GM18499 (cell line): Measurements from ENCODE around the gene KIF1B.
A peak's percentile ranks its signal among the peaks of the same experiment; 100 is the strongest.

Experiments
- ATAC-seq: cut with Tn5 transposase; IDR thresholded peaks from one replicate; pipeline ENCODE4 v1.9.1; 2021; ENCODE audit warnings: moderate number of reproducible peaks; ENCODE audit not compliant: insufficient read depth, unreplicated experiment

The KIF1B gene

GRCh38 chr1:10209905-10210810 lies at the start of gene KIF1B:
Gene KIF1B, plus strand, starts transcription at chr1:10210570. Its CDS starts 21,759 bp downstream, at chr1:10232329.
- peak; percentile 74 for ATAC-seq

- no peak for ATAC-seq
Observed at GRCh38 chr1:10160907-10161490, 49.4 kb upstream of the KIF1B start.

GRCh38 chr1:10161541-10162290 lies 48.7 kb upstream of the KIF1B start:
- ATAC-seq = no peak

GRCh38 chr1:10168912-10169514 lies 41.4 kb upstream of the KIF1B start:
- ATAC-seq = no peak

- ATAC-seq = no peak
Observed at GRCh38 chr1:10170239-10170574, 40.2 kb upstream of the KIF1B start.

GRCh38 chr1:10171105-10171767 lies 39.1 kb upstream of the KIF1B start:
- ATAC-seq = no peak

GRCh38 chr1:10171995-10172669 lies 38.2 kb upstream of the KIF1B start:
- ATAC-seq = no peak

- ATAC-seq = no peak
Observed at GRCh38 chr1:10173582-10173981, 36.8 kb upstream of the KIF1B start.

- no peak for ATAC-seq
Observed at GRCh38 chr1:10177876-10178275, 32.5 kb upstream of the KIF1B start.

- ATAC-seq = no peak
Observed at GRCh38 chr1:10178597-10179405, 31.6 kb upstream of the KIF1B start.

- ATAC-seq = no peak
Observed at GRCh38 chr1:10179406-10180091, 30.8 kb upstream of the KIF1B start.

GRCh38 chr1:10181154-10181553 lies 29.2 kb upstream of the KIF1B start:
- ATAC-seq = no peak

GRCh38 chr1:10185759-10186158 lies 24.6 kb upstream of the KIF1B start:
- ATAC-seq = no peak

- no peak for ATAC-seq
Observed at GRCh38 chr1:10186331-10187025, 23.9 kb upstream of the KIF1B start.

- no peak for ATAC-seq
Observed at GRCh38 chr1:10187026-10187334, 23.4 kb upstream of the KIF1B start.

- no peak for ATAC-seq
Observed at GRCh38 chr1:10188133-10188650, 22.2 kb upstream of the KIF1B start.

- ATAC-seq = no peak
Observed at GRCh38 chr1:10189659-10190058, 20.7 kb upstream of the KIF1B start.

GRCh38 chr1:10192263-10192662 lies 18.1 kb upstream of the KIF1B start:
- ATAC-seq = no peak
